NCI-H226 (cell line): Measurements from ENCODE around the gene PPP6R3.
A peak's percentile ranks its signal among the peaks of the same experiment; 100 is the strongest.

ENCODE experiments used
- DNase-seq: peaks from one replicate; pipeline ENCODE4 v3.0.0-alpha.2; 2015

The PPP6R3 gene

DNA sequence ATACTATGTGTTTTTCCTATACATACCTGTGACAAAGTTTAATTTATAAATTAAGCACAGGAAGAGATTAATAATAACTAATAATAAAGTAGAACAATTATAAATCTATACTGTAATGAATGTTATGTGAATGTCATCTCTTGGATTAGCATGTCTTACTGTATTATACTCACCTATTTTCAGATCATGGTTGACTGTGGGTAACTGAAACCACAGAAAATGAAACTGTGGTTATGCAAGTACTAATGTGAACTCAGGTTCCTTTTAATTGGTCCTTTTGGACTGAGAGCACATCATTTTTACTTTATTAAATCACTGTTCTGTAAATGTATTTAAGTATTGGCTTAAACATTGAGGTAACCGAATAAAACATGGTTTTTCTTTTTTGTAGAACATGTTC lies 108.8 kb downstream of the PPP6R3 start:
- DNase-seq, result no peak

- no peak for DNase-seq
Observed at GRCh38 chr11:68570691-68571090, 110.1 kb downstream of the PPP6R3 start.

- DNase-seq, result no peak
Observed at GRCh38 chr11:68574308-68574707, 113.8 kb downstream of the PPP6R3 start.

GRCh38 chr11:68575025-68575665 lies 114.6 kb downstream of the PPP6R3 start:
- DNase-seq, result no peak

DNA sequence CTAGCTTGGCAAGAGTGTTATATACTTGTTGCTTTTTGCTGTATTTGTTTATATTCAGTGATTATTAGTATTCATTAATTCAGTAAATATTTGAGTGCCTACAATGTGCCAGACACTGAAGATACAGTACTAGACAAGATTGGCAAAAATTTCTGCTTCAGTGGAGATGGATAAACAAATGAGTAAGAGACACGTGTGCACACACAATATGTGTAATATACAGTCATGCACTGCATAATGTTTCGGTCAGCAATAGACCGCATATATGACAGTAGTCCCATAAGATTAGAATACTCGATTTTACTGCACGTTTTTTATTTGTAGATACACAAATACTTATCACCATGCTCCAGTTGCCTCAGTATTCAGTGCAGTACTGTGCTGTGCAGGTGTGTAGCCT lies 118.9 kb downstream of the PPP6R3 start:
- no peak for DNase-seq

GRCh38 chr11:68581439-68581838 lies 120.9 kb downstream of the PPP6R3 start:
- no peak for DNase-seq

- DNase-seq, result no peak
Observed at GRCh38 chr11:68581901-68582300, 121.3 kb downstream of the PPP6R3 start.

DNA sequence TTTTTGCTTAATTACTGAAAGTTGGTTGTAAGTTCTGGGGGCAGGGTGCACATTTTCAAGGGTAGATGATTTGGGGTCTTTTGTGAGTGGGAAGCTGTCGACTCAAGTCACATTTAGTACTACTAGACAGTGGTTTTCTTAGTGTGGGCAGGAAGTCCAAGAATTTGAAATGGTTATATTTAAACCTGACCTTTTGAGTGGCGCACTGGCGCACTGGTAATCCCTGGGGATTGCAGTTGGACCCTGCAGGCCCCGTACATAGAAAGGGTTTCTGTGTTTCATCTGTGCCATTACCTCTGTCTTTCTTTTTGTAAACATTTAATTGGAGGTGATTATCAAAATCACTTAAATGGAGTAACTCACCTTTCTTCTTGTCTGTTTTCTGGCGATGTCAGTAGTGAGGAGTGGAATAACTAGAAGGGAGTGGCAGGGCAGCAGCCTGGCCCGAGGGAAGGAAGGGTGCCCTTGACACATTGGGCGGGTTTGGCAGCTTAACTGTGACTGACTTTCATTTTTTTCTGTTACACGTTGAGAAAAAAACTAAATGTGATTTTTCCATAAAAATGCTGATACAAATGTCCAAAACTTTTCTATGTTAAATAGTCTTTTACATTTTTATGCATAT lies 122.0 kb downstream of the PPP6R3 start:
- no peak for DNase-seq

GRCh38 chr11:68583041-68583446 lies 122.5 kb downstream of the PPP6R3 start:
- peak; percentile 45 for DNase-seq

GRCh38 chr11:68584097-68584496 lies 123.5 kb downstream of the PPP6R3 start:
- DNase-seq, result no peak

DNA sequence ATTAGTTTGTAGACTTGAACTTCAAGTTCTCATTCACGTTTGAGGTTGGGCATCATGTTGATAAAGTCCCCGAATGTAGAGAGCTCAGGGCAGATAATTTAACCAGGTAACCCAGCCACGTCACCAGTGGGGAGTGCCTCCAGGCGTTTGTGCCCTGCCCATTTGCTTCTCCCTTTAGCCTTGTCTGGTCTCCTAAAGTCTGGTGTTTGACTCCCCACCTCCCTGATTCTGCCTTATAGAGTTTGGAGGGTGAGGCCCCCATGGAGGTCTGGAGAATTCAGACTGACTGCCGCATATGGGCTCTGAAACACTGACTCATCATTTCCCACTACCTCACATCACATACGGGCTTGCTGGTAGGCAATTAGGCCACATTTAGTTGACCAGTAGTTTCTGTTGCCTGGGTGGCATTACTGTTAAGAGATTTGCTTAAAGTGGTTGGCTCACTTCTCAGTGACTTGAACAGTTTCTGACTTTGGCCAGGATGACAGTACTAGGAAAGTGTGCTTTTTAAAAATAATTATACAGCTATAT lies 124.5 kb downstream of the PPP6R3 start:
- no peak for DNase-seq

DNA sequence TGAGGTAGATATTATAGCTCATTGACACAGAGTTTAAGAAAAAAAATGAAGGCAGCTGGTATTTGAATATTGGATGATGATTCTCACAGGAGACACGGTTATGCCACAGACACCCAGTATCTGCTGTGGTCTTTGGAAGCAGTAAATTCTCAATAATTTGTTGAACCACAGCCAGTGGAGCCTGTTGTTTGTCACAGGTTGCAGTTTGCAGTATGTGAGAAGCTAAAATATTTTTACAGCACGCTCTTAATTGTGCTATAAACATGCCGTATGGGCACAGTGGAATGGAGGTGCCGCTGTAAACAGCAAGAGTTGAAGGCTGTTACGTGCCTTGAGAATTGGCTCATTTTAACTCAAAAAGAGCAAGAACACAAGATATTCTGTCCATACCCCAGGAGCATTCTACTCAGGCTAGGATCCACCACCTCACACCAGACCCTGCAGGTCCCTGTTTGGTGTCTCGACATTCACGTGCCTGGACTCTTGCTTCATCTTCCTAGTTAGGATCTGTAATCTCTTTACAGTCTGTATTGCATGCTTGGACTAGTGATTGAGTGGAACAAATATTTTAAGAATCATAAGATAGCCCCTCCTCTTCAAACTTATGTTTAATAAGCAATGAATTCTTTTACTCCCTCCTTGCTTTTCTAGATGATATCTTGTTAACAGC lies 129.1 kb downstream of the PPP6R3 start:
- no peak for DNase-seq

- DNase-seq, result no peak
Observed at GRCh38 chr11:68591719-68592118, 131.2 kb downstream of the PPP6R3 start.

DNA sequence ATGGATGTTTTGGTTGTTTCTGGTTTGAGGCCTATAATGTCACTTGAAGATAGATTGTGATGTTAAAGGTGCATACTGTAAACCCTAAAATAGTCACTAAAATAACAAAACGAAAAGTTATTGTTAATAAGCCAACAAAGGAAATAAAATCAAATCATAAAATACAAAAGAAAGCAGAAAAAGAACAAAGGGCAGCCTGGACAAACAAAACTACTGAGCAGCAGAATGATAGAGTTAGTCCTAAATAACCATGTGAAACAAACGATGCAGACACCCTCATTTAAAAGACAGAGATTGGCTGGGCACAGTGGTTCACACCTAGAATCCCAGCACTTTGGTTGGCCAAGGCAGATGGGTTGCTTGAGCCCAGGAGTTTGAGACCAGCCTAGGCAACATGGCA lies 132.9 kb downstream of the PPP6R3 start:
- no peak for DNase-seq

GRCh38 chr11:68594123-68594522 lies 133.6 kb downstream of the PPP6R3 start:
- no peak for DNase-seq

DNA sequence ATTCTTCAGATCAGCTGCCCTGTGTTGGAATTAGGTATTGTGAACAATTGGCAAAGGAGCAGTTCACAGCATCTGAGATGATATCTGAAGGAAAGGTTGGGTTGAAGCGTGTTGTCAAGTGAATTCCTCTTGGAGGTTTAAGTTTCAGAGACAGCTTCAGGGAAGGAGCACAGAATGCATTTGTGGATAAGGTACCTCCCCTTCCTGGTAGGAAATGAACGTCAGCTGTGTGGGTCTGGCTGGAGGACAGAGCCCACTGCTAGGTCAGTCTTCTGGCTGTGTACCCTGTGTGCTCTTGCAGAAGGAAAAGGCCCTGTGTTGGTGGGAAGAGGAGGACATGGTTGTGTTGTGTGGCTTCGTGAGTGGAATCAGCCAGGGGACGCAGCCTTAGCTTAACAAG lies 135.7 kb downstream of the PPP6R3 start:
- DNase-seq, result no peak

- DNase-seq, result no peak
Observed at GRCh38 chr11:68598816-68599653, 138.5 kb downstream of the PPP6R3 start.

DNA sequence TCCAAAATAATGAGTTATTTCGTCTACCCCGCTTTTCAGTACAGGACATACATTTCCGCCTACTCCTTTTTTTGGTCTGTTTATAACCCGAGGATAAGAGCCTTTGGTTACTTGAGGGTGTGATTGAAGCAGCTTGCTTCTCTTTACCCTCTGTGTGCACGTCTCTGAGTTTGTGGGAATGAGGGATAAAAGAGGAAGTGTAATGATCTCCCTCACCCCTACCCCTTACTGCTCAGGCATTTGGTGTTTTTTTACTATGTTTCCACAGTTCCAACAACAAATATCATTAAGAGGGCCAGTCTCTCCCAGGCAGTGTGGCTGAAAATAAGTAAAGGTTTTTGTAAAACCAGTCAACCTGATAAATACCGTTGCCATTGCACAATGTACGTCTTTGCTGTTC lies 140.6 kb downstream of the PPP6R3 start:
- no peak for DNase-seq

GRCh38 chr11:68609761-68610160 lies 149.2 kb downstream of the PPP6R3 start:
- no peak for DNase-seq

DNA sequence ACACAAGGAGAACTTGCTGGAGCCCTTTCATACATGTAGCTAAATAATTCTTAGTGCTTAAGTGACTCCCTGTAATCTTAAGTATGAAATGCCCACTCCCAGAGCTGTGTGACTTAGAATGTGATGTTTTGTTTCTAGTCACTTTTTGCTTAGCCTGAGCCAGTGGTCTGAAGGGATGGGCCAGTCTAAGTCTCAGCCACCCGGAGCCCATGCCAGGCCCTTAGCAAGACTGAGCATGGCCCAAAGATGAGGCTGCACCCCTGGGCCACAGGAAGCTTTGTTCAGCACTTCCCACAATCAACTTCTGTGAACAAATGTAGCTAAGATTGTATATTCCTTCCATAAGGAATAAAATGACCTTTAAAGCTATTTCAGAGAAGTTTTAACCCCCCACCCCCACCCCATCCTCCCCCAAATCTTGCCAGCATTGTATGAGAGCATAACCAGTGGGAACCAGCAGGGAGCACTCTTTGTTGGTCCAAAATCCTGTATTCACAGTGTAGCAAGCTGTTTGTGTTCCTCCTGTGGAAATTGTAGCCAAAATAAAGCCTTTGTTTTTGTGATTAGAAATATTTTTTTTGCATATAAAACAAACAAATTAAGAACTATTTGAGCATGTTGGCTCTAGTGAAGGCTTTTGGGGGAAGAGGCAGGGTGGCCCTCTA lies 150.0 kb downstream of the PPP6R3 start:
- DNase-seq, result no peak

DNA sequence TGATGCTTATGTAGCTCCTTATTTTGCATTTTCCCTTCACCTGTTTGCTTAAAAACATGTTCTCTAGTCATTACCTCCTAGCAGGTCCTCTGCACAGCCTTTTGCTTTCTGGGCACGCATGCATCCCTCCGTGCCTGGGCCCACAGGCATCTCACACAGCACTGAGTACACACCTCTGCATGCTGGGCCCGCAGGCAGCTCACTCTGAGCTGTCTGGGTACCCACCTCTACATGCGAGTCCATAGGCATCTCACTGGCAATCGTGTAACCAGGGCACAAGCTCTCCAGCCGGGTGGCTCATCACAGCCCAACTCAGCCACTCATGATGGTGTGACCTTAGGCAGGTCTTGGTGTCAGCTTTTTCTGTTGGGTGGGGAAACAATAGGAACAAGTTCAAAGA lies 155.1 kb downstream of the PPP6R3 start:
- no peak for DNase-seq

GRCh38 chr11:68617925-68618809 lies 157.6 kb downstream of the PPP6R3 start:
- no peak for DNase-seq
